GM21381 (cell line): ENCODE measurements around the gene HPX.
"Not testable (repeated sequence)": the region's sequence is repeated elsewhere in the genome, so short reads cannot be mapped to it uniquely, and the experiment has no call there.

ENCODE experiments used
- ATAC-seq: cut with Tn5 transposase; IDR thresholded peaks from one replicate; pipeline ENCODE4 v1.9.1; 2021; ENCODE audit warnings: mild to moderate bottlenecking, moderate library complexity; ENCODE audit not compliant: unreplicated experiment

HPX gene

DNA sequence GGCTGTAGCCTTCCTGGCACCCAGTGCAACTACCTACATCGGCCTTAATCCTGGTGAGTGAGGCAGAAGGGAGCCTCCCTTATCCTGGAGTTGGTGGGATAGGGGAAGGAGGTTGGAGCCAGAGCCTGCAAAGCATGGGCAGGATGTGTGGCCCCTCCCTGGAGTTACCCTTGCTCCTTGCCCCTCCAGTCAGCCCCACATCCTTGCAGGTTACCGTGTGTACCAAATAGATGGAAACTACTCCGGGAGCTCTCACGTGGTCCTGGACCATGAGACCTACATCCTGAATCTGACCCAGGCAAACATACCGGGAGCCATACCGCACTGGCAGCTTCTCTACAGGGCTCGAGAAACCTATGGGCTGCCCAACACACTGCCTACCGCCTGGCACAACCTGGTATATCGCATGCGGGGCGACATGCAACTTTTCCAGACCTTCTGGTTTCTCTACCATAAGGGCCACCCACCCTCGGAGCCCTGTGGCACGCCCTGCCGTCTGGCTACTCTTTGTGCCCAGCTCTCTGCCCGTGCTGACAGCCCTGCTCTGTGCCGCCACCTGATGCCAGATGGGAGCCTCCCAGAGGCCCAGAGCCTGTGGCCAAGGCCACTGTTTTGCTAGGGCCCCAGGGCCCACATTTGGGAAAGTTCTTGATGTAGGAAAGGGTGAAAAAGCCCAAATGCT, 46.7 kb downstream of the HPX start:
- ATAC-seq, result no peak

DNA sequence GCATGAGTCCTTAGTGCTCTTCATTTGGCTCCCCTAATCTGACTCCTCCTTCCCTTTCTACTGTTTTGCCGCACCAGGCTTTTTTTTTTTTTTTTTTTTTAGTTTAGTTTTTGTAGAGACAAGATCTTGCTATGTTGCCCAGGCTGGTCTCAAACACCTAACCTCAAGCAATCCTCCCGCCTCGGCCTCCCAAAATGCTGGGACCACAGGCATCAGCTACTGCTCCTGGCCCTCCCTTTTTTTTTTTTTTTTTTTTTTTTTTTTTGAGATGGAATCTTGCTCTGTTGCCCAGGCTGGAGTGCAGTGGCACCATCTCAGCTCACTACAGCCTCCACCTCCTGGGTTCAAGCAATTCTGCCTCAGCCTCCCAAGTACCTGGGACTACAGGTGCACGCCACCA, 48.5 kb downstream of the HPX start:
- ATAC-seq, result not testable (repeated sequence)

DNA sequence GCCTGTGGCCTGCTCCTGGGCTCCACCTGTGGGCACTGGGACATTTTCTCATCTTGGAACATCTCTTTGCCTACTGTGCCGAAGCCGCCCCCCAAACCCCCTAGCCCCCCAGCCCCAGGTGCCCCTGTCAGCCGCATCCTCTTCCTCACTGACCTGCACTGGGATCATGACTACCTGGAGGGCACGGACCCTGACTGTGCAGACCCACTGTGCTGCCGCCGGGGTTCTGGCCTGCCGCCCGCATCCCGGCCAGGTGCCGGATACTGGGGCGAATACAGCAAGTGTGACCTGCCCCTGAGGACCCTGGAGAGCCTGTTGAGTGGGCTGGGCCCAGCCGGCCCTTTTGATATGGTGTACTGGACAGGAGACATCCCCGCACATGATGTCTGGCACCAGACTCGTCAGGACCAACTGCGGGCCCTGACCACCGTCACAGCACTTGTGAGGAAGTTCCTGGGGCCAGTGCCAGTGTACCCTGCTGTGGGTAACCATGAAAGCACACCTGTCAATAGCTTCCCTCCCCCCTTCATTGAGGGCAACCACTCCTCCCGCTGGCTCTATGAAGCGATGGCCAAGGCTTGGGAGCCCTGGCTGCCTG, 49.2 kb downstream of the HPX start:
- no peak for ATAC-seq

DNA sequence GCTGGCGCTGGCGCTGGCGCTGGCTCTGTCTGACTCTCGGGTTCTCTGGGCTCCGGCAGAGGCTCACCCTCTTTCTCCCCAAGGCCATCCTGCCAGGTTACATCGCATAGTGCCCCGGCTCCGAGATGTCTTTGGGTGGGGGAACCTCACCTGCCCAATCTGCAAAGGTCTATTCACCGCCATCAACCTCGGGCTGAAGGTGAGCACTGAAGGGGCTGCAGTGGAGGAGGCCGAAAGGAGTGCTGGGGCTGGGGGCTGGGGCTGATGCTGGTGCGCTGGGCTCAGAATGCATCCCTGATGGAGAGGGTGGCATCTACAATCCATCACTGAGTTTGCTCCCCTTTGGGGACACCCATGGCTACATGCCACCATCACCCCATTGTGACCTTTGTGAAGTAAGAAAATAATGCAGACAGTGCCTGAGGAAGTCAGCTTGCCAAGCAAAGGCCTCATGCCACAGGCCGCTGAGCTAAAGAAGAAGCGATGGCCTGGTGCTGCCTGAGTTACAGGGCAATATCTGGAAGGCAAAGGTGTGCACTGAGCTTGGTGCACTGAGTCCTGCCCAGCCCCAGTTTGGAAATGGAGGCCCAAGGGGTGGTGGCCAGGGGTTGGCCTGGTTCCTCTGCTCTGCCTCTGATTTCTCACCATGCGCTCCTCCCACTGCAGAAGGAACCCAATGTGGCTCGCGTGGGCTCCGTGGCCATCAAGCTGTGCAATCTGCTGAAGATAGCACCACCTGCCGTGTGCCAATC, 49.9 kb downstream of the HPX start:
- ATAC-seq, result no peak

DNA sequence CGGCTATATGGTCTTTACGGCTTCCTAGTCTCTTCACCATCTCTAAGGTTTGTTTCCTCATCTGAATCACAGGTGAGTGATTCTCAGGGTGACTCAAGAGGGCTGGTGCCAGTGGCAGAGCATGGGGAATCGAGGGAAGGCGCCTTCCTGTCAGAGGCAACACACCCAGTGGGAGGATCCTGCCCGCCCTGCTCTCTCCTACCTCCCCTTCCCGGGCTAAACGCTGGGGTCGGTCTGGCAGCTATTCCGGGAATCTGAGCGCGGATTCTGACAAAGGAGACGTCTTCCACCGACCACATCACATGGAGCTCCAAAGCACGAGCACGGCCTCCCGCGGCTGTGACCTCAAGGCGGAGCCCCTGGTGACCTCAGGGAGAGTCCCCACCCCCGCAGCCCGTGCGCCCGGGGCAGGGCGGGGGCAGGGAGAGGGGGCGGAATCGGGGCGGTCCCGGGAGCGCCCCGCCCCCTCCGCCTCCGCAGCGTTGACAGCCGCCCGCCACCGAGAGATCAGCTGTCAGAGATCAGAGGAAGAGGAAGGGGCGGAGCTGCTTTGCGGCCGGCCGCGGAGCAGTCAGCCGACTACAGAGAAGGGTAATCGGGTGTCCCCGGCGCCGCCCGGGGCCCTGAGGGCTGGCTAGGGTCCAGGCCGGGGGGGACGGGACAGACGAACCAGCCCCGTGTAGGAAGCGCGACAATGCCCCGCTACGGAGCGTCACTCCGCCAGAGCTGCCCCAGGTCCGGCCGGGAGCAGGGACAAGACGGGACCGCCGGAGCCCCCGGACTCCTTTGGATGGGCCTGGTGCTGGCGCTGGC, 50.7 kb downstream of the HPX start, which contains the start of gene SMPD1:
Gene SMPD1 (plus strand): TSS at position 570 of the 813 bp plus-strand sequence. CDS start 125 bp downstream, at position 695.
- ATAC-seq, result peak; percentile 98

DNA sequence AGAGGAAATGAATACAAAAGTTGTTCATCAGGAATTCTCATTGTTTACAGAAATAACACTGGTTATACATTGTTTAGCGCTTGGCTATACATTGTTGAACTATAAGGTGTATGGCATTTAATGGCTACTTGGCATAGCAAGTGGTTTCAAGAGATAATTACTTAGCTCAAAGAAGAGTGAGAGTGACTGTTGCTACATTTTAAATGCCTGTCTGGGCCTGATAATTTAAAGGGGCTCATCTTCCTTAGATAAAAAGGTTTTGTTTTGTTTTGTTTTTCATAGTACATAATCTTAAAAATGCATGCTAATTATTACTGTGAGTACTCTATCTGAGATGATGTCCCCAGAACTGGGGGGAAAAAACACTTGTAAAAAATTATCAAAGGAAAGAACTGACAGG, 52.0 kb downstream of the HPX start:
- no peak for ATAC-seq

DNA sequence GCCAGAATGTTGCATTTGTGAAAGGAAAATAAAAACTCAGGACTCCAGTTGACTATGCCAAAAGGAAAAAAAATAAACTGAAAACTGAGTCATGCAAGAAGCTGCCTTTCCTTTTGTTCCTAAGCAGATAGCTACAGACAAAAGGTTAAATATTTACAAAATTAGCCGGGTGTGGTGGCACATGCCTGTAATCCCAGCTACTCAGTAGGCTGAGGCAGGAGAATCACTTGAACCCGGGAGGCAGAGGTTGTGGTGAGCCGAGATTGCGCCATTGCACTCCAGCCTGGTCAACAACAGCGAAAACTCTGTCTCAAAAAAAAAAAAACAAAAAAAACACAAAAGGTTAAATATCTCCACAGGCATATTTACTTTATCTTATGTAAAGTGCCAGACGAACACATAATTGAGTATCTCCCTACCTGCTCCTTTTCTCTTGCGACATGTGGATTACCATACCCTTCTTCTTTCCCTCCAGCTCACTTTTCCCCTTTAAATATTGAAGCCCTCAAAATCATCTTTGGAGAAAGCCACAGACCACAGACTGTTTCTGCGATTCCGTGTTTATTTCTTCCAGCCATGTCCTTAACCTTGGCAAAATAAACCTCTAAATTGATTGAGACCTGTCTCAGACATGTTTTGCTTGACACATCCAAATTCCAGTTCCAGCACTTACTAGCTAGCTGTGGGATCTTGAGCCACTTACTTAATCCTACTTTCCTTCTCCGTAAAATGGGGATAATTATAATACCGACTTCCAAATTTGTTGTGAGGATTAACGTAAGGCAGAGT, 52.8 kb downstream of the HPX start:
- ATAC-seq, result no peak

DNA sequence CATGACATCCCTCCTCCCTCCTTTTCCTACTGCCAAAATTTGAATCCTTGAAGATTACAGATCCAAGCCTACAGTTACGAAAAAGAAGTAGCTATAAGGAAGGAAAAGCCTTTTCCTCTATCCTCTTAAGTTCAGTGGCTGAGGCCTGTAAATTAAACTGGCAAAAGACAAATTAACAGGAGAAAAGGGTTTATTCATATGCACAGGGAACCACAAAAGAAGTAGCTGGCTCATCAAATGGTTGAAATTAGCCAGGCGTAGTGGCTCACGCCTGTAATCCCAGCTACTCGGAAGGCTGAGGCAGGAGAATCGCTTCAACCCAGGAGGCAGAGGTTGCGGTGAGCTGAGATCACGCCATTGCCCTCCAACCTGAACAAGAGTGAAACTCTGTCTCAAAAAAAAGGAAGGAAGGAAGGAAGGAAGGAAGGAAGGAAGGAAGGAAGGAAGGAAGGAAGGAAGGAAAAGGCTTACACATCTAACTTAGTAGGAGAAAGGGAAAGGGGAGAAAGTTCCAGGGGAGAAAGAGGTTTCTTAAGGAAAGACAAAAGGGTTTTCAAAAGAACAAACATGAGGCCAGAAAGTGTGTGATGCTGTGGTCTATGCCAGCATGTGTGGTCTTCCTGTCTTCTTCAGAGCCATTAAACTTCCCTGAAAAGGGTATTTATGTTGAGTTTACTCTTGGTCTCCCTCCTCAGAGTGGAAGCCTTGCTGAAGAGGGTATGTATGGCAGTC, 55.6 kb downstream of the HPX start:
- ATAC-seq, result no peak
